NOMO-1 treated with dmso at 0.1 percent for 144 hours (cell line): Measurements from ENCODE around the gene WTIP.
"Not testable (repeated sequence)": the region's sequence is repeated elsewhere in the genome, so short reads cannot be mapped to it uniquely, and the experiment has no call there.

Source experiments
- DNase-seq: peaks from one replicate; lab custom pipeline; 2025; ENCODE audit not compliant: unreplicated experiment; lab: John Stamatoyannopoulos, UW

Gene WTIP

GRCh38 chr19:34480971-34481841 is at the start of gene WTIP:
TSS of gene WTIP (plus strand) at chr19:34481758. CDS start at chr19:34481975, 217 bp downstream.
- no peak for DNase-seq

- no peak for DNase-seq
Observed at GRCh38 chr19:34432797-34433196, 48.8 kb upstream of the WTIP start.

- DNase-seq: no peak
Observed at GRCh38 chr19:34436716-34437115, 44.8 kb upstream of the WTIP start.

GRCh38 chr19:34448191-34448590 is 33.4 kb upstream of the WTIP start:
- no peak for DNase-seq

GRCh38 chr19:34452723-34453122 is 28.8 kb upstream of the WTIP start:
- no peak for DNase-seq

GRCh38 chr19:34454091-34454490 is 27.5 kb upstream of the WTIP start:
- DNase-seq: no peak

GRCh38 chr19:34454685-34455084 is 26.9 kb upstream of the WTIP start:
- no peak for DNase-seq

GRCh38 chr19:34455783-34456480 is 25.6 kb upstream of the WTIP start:
- not testable (repeated sequence) for DNase-seq

- no peak for DNase-seq
Observed at GRCh38 chr19:34457446-34457845, 24.1 kb upstream of the WTIP start.

- no peak for DNase-seq
Observed at GRCh38 chr19:34458677-34459076, 22.9 kb upstream of the WTIP start.

- DNase-seq: no peak
Observed at GRCh38 chr19:34459614-34460013, 21.9 kb upstream of the WTIP start.

- no peak for DNase-seq
Observed at GRCh38 chr19:34461375-34462100, 20.0 kb upstream of the WTIP start.

GRCh38 chr19:34464785-34465184 is 16.8 kb upstream of the WTIP start:
- DNase-seq: not testable (repeated sequence)

- no peak for DNase-seq
Observed at GRCh38 chr19:34468409-34468808, 13.1 kb upstream of the WTIP start.

- DNase-seq: not testable (repeated sequence)
Observed at GRCh38 chr19:34469026-34469425, 12.5 kb upstream of the WTIP start.

- no peak for DNase-seq
Observed at GRCh38 chr19:34471906-34472700, 9.5 kb upstream of the WTIP start.

- no peak for DNase-seq
Observed at GRCh38 chr19:34474233-34474989, 7.1 kb upstream of the WTIP start.

GRCh38 chr19:34475026-34475974 is 6.3 kb upstream of the WTIP start:
- DNase-seq: peak; percentile 74
